Prostate gland (tissue), 2 donors: Measurements from ENCODE around the gene CMTM8. TPM values are rescaled to one million over a fixed set of nuclear protein-coding genes. Genes with fewer than 3 reads are reported as not detected.

Experiments
- DNase-seq: peaks from one replicate; pipeline ENCODE4 v3.0.0-alpha.2; 2019; ENCODE audit warnings: low spot score
- H3K27ac ChIP-seq, 2 donors: fragments of 200-600 bp; sonication (generic); 2 replicates each; pipeline ENCODE4 v1.5.1; 2017 to 2019
- H3K27me3 ChIP-seq: fragments of 200-600 bp; sonication (generic); replicated peaks from 2 replicates; pipeline ENCODE4 v1.5.1; 2019; ENCODE audit not compliant: insufficient read depth
- H3K36me3 ChIP-seq, 2 donors: fragments of 200-600 bp; sonication (generic); 1 replicate in 1 of 2; 2 replicates in 1 of 2; pipeline versions ENCODE4 v1.5.1 to v1.8.1; 2017 to 2019
- H3K4me1 ChIP-seq: fragments of 200-600 bp; sonication (generic); replicated peaks from 2 replicates; pipeline ENCODE4 v1.5.1; 2019
- H3K4me3 ChIP-seq, 2 donors: fragments of 200-600 bp; sonication (generic); 2 replicates each; pipeline ENCODE4 v1.5.1; 2017 to 2019
- H3K9me3 ChIP-seq: fragments of 200-600 bp; sonication (generic); 2 replicates; pipeline ENCODE4 v1.5.1; 2017
- POLR2A ChIP-seq: fragments of 450-650 bp; IDR thresholded peaks from one replicate; pipeline ENCODE4 v1.6.1; 2016; ENCODE audit warnings: antibody characterized with exemption, mild to moderate bottlenecking
- POLR2AphosphoS5 ChIP-seq: sonication (generic); formaldehyde crosslinking; IDR thresholded peaks from one replicate; pipeline ENCODE4 v1.6.1; 2017; ENCODE audit warnings: antibody characterized with exemption
- WGBS: methylation state at CpG from one replicate; pipeline ENCODE4 v1.1.5; 2018; 5-methylcytosine and 5-hydroxymethylcytosine counted together
- intact Hi-C: fragments of 100-400 bp; cut with DNase I; formaldehyde crosslinking; loops from one replicate; pipeline ENCODE4 v1.14.2; 2022
- total RNA-seq, 2 donors: library from RNA; depleted of rRNA; stranded (reverse); fragments of >200 nt; gene quantifications; one replicate each; pipeline ENCODE4 v1.1.0, GENCODE V29; 2016
- TF ChIP-seq, protein P1 (sequence below), 4 experiments: fragments of 200-600 bp in 2 of 4; fragments of 450-650 bp in 2 of 4; sonication (generic) in 2 of 4; IDR thresholded peaks; 1 replicate in 3 of 4; 2 replicates in 1 of 4; pipeline ENCODE4 v1.5.1; 2016 to 2019; ENCODE audit warnings: antibody characterized with exemption in 4 of 4, mild to moderate bottlenecking in 2 of 4, moderate library complexity in 2 of 4

Gene CMTM8
- total RNA-seq, 2 donors from 2014 or later, result 28.8 to 30.3 TPM

DNA sequence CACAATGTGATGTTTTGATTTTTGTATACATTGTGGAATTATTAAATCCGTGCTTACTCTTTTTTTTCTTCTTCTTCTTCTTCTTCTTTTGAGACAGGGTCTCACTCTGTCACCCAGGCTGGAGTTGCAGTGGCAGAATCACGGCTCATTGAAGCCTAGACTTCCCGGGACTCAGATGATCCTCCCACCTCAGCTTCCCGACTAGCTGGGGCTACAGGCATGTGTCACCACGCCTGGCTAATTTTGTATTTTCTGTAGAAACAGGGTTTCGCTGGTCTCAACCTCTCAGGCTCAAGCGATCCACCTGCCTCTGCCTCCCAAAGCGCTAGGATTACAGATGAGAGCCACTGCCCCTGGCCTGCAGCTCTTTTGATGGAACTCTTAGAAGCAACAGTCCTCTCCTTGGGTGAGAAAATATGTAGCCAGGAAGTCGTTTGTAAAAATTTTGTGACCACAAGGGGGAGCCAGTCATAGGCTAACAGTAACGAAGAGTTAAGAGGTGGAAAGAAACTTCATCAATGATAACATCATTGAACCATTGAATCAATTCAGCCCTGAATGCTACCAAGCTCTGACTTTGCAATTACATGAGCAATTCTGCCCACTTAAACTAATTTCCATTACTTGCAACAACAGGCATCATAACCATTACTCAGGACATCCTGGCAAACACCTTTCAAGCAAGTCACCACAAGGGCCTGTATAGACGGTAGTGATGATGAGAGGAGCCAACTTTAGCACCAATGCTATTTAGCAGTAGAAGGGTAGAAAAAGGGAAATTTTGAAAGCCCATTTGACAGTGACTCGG lies 136.5 kb downstream of the CMTM8 start:
- H3K4me3 ChIP-seq, result no peak overlapping the region
- no peak overlapping the region for H3K27ac ChIP-seq
- H3K9me3 ChIP-seq, result no peaks in the 10 kb centered on the region
- TF ChIP-seq POLR2A (no peak), POLR2AphosphoS5 (peak; percentile 38)
- TF ChIP-seq, protein P1, sequence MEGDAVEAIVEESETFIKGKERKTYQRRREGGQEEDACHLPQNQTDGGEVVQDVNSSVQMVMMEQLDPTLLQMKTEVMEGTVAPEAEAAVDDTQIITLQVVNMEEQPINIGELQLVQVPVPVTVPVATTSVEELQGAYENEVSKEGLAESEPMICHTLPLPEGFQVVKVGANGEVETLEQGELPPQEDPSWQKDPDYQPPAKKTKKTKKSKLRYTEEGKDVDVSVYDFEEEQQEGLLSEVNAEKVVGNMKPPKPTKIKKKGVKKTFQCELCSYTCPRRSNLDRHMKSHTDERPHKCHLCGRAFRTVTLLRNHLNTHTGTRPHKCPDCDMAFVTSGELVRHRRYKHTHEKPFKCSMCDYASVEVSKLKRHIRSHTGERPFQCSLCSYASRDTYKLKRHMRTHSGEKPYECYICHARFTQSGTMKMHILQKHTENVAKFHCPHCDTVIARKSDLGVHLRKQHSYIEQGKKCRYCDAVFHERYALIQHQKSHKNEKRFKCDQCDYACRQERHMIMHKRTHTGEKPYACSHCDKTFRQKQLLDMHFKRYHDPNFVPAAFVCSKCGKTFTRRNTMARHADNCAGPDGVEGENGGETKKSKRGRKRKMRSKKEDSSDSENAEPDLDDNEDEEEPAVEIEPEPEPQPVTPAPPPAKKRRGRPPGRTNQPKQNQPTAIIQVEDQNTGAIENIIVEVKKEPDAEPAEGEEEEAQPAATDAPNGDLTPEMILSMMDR (IDR thresholded peaks at IDR 0.05), result peak; percentile 53 to 79 (median 70)
- peak; percentile 77 for DNase-seq
- no peaks in the 10 kb centered on the region for H3K27me3 ChIP-seq
- H3K4me1 ChIP-seq, result no peaks in the 10 kb centered on the region
- WGBS, result 53% methylated on average over 12 of the region's 12 CpGs
- H3K36me3 ChIP-seq, result no peaks in the 10 kb centered on the region
- intact Hi-C loops, result loop anchor here (2.0 kb wide), 1 partner anchor 94 kb away; no protein-coding TSS in a partner anchor

DNA sequence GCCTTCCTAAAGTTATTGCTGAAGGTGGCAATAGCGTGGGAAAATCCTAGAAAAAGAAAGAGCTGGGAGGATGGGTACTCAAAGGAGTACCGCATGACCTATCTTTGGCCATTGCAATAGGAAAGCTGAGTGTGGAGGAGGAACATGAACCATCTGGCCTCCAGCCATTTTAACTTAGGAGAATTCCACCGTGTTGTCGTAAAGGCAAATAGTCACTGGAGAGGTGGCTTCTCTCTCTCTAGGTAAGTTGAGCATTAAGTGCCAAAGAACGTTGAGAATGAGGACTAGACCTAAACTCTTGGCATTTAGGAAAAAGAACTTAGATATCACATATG lies 137.1 kb downstream of the CMTM8 start:
- Histone ChIP-seq H3K27ac (no peak overlapping the region), H3K9me3 (no peaks in the 10 kb centered on the region), H3K4me1 (no peaks in the 10 kb centered on the region), H3K27me3 (no peaks in the 10 kb centered on the region), H3K36me3 (no peaks in the 10 kb centered on the region), H3K4me3 (no peak overlapping the region)
- intact Hi-C loops, result loop anchor here (2.0 kb wide), 1 partner anchor 93 kb away; no protein-coding TSS in a partner anchor
- TF ChIP-seq POLR2AphosphoS5 (no peak), POLR2A (no peak)
- TF ChIP-seq, protein P1 (IDR thresholded peaks at IDR 0.05), result no peak
- WGBS, result 88% methylated on average over 5 of the region's 5 CpGs
- no peak for DNase-seq

DNA sequence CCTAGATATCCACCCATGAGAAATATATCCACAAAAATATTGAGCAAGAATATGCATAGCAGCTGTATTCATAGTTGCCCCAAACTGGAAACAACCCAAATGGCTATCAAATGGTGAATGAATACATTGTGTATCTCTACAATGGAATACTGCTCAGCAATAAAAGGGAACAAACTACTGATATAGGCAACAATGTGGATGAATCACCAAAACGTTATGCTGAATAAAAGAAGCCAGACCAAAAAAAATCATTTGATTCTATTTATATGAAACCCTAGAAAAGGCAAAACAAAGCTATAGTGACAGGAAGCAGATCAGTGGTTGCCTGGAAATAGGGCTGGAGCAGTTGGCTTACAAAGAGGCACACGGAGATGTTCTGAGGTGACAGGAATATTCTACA lies 137.6 kb downstream of the CMTM8 start:
- no peak for DNase-seq
- WGBS, result 65% methylated on average over 2 of the region's 2 CpGs
- Histone ChIP-seq H3K27ac (no peak overlapping the region), H3K4me1 (no peaks in the 10 kb centered on the region), H3K4me3 (no peak overlapping the region), H3K27me3 (no peaks in the 10 kb centered on the region), H3K36me3 (no peaks in the 10 kb centered on the region), H3K9me3 (no peaks in the 10 kb centered on the region)
- TF ChIP-seq, protein P1 (IDR thresholded peaks at IDR 0.05), result no peak
- TF ChIP-seq POLR2A, result no peak
- no peak for TF ChIP-seq POLR2AphosphoS5
- intact Hi-C loops, result no loop called here

DNA sequence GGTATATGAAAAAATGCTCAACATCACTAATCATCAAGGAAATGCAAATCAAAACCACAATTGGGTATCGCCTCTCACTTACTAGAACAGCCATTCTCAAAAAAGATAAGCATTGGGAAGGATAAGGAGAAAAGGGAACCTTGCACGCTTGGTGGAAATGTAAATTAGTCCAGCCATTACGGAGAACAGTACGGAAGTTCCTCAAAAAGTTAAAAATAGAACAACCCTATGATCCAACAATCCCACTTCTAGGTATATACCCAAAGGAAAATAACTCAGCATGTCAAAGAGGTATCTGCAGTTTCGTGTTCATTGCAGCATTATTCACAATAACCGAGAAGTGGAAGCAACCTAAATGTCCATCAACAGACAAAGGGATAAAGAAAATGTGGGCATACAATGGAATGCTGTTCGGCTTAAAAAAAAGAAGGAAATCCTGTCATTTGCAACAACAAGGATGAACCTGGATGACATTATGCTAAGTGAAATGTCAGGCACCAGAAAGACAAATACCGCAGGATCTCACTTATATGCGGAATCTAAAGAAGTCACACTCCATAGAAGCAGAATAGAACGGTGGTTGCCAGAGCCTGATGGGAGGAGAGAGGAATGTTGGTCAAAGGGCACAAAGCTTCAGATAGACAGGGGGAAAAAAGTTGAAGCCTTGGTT lies 141.5 kb downstream of the CMTM8 start:
- no peak for DNase-seq
- WGBS, result 83% methylated on average over 10 of the region's 10 CpGs
- no peaks in the 10 kb centered on the region for H3K27me3 ChIP-seq
- H3K4me1 ChIP-seq, result no peaks in the 10 kb centered on the region
- no peaks in the 10 kb centered on the region for H3K36me3 ChIP-seq
- intact Hi-C loops, result no loop called here
- TF ChIP-seq POLR2A (no peak), POLR2AphosphoS5 (no peak)
- TF ChIP-seq, protein P1 (IDR thresholded peaks at IDR 0.05), result no peak
- H3K9me3 ChIP-seq, result no peaks in the 10 kb centered on the region
- H3K4me3 ChIP-seq, result no peak overlapping the region
- no peak overlapping the region for H3K27ac ChIP-seq
